ENCODE results near the gene CARS2.
"Not testable (repeated sequence)": the region's sequence is repeated elsewhere in the genome, so short reads cannot be mapped to it uniquely, and the experiment has no call there.

Gene CARS2

DNA sequence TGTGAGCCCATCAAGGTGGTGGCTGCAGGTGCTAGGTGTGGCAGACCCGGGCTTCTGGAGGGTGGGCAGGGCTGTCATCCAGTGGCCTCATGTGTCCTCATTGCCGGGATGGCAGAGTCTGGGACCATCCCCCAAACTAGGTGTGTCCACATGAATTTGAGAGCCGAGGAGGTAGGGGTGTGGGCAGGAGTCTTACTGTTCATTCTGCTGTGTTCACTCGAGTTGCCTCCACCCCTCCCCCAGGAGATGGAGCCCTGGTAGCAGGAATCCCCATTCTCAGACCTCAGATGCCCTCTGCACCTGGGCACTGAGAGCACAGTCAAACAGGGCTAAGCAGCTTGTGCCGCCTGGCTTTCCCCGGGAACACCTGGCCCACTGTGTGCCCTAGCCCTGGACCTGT is 68.2 kb downstream of the CARS2 start:
- DNase-seq (ENCODE audit: low spot score), result no peak

DNA sequence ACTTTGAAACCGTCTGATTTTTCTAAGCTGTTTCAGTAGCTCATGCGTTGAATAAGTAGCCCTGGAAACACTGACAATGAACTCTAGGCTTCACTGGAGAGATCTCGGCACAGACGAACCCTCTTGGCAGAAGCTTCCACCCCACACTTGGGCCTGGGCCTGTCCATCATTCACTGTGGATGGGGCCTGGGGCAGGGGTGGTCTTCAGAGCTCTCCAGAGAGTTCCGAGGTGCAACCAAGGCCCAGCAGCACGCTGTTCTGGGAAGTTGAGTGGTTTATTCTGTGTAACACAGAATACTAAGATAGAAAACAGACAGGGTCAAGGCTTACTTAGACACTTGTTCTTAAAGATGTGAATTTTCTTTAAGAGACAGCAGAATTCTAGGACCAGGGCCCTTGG is 68.6 kb downstream of the CARS2 start:
- no peak for DNase-seq (ENCODE audit: low spot score)

DNA sequence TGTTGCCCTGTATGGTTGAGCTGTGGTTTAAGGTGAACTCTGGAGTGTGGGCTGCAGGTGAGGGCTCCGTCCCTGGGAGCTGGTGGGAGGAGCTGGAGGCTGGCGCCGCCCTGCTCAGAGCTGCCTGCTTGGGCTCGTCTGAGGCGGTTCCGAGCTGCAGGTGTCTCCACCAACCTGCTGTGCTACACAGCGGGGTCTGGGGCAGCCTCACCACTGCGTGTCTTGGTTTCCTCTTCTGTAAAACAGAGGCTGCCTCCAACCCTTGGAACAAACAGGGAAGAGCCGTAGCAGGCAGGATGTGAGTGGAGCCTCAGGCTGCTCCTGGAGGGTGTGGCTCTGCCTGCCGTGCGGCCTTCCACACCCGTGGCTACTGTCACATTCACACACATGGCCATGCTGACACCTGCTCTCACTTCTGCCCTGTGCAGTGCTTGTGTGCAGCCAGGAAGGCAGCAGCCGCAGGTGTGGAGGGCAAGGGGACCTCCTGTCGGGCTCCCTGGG is 69.2 kb downstream of the CARS2 start:
- DNase-seq (ENCODE audit: low spot score), result no peak

DNA sequence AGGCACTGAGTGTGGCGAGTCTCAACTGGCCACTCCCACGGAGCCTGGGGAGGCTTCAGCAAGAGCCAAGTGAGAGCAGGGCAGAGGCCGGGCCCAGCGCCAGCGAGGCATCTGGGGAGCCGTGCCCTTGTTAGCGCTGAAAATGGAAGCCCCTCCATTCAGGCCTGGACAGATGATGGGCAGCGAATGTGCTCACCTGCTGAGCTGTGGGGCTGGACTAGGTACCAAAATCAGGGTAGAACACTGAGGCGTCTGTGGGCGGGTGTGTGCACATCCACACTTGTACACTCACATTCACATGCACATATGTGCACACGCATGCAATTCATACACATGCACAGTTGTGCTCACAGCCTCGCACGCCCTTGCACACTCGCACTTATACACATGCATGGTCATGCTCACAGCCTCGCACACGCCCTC is 69.9 kb downstream of the CARS2 start:
- DNase-seq (ENCODE audit: low spot score), result no peak

DNA sequence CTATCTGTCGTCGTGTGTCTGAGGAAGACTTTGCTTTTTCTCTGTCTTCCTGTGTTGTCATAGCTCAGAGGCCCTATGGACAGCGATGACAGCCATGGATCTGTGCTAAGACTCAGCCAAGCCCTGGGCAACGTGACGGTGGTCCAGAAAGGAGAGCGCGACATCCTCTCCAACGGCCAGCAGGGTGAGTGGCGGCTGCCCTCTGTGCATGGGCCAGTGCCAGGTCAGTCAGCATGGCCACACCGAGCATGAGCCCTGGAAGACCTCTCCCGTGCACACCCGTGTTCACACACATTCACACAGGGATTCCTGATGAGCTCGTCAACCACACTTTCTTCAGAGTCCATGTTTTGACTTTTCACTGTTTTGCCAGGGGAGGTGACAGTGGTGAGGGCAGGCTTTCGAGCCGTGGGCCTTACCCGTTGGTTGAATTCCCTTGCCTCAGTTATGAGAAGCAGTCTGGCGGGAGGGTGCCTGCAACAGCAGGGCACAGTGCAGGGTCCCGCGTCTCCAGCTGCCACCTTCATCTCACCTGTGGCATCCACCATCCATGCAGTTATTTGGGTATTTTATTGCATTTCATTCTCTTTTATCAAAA is 70.4 kb downstream of the CARS2 start:
- DNase-seq (ENCODE audit: low spot score), result no peak

DNA sequence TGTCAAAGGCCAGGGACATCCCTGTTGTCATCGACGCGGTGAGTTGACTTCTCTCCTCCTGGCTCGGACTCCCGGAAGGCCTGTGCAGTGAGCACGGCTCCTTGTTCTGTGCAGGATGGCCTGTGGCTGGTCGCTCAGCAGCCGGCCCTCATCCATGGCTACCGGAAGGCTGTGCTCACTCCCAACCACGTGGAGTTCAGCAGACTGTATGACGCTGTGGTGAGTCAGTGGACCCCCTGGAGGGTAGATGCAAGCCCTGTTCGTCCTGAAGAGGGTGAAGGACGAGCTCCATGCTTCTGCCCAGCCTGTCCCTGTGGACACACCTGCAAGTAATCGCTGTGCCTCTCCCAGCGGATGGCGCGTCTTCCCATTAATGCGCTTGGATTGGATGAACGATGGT is 71.4 kb downstream of the CARS2 start:
- no peak for DNase-seq (ENCODE audit: low spot score)

DNA sequence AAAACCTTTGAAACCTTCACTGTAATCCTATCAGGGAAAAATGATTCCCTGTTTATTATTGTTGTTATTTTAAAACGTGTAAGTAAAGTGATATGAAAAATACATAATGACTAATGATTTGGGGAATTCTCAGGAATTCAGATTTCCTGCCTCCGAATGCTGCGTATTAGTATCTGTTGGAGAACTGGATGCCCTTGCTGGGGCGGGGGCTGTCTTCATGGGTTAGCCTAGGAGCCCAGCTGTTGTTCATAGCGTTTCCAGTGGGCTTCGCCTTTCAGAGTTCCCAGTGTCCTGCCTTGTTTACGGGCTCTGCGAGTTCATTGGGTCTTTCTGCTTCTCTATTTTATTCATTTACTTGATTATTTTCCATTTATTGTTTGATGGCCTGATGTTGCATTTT is 72.1 kb downstream of the CARS2 start:
- no peak for DNase-seq (ENCODE audit: low spot score)

DNA sequence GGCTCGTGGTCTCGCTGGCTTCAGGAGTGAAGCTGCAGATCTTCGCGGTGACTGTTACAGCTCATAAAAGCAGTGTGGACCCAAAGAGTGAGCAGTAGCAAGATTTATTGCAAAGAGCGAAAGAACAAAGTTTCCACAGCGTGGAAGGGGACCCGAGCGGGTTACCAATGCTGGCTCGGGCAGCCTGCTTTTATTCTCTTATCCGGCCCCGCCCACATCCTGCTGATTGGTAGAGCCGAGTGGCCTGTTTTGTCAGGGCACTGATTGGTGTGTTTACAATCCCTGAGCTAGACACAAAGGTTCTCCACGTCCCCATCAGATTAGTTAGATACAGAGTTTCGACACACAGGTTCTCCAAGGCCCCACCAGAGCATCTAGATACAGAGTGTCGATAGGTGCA is 73.7 kb downstream of the CARS2 start:
- DNase-seq (ENCODE audit: low spot score), result not testable (repeated sequence)

DNA sequence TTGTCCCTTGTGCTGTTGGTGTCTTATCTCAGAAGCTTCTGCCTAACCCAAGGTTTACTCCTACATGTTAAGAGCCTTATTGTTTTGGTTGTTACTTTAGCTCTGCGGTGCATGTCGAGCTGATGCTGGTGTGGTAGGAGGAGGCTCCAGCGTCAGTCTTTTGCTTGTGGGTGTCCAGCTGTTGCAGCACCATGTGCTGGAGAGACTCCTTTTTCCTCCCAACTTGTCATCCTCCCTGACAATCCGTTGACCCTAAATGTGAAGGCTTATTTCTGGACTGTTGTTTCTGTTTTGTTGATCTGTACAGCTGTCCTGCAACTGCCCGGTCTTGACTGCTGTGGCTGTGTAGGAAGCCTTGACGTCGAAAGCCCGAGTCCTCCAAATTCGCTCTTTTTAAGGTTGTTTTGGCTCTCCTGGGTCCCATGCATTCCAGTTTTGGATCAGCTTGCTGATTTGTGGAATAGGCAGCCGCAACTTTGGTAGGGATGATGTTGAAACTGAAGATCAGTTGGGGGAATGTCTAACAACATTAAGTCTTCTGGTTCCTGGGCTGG is 75.3 kb downstream of the CARS2 start:
- DNase-seq (ENCODE audit: low spot score), result no peak

DNA sequence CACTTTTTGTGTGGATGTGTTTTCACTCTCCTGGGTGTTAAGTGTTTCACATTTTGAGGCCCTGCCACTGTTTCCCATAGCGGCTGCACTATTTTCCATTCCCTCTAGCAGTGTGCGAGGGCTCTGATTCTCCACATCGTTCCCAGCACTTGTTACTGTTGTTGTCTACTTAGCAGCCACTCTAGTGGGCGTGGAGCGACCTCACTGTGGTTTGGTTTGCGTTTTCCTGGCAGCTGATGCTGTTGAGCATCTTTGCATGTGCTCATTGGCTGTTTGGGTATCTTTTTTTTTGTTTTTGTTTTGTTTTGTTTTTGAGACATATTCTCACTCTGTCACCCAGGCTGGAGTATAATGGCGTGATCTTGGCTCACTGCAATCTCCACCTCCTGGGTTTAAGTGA is 76.2 kb downstream of the CARS2 start:
- DNase-seq (ENCODE audit: low spot score), result no peak

DNA sequence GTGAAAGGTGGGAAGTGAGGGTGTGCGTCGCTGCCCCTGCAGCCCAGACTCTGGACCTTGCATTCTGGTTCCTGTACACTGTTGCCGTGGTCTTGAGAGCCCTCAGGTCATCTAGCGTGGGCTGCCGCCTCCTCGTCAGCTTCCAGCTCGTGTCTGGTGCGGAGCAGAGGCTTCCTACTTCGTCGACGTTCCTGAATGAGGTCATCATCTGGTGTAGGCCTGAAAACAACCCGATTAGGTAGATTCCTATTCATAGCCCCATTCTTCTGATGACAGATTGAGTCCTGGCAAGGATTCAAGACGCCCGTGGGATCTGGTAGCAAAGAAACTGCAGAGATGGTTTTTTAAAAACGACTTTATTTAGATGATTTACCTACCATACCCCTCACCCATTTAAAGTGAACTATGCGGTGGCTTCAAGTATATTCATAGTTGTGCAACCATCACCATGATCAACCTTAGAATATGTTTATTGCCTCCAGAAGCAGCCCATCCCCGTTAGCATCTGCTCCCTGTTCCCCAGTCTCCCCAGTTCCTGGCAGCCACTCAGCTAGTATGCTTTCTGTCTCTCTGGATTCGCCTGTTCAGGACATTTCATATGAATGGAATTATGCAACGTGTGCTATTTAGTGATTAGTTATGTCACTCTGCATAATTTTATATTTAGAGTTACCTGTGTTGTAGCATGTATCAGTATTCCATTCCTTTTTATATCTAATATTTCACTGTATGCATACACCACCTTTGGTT is 76.8 kb downstream of the CARS2 start:
- no peak for DNase-seq (ENCODE audit: low spot score)

DNA sequence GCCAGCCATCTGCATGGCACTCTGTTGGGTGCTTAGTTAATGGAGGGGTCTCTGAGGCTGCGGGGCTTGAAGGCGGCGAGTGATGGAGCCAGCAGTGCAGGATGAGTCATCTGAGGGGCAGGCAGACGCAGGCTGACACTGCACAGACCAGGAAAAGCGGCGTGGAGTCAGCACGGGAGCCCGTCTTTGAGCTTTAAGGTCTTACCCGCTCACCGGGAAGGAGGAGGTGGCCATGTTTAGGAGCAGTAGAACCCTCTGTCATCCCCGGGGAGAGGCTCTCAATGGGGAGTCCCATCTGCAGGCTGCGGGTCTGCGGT is 77.5 kb downstream of the CARS2 start:
- no peak for DNase-seq (ENCODE audit: low spot score)

DNA sequence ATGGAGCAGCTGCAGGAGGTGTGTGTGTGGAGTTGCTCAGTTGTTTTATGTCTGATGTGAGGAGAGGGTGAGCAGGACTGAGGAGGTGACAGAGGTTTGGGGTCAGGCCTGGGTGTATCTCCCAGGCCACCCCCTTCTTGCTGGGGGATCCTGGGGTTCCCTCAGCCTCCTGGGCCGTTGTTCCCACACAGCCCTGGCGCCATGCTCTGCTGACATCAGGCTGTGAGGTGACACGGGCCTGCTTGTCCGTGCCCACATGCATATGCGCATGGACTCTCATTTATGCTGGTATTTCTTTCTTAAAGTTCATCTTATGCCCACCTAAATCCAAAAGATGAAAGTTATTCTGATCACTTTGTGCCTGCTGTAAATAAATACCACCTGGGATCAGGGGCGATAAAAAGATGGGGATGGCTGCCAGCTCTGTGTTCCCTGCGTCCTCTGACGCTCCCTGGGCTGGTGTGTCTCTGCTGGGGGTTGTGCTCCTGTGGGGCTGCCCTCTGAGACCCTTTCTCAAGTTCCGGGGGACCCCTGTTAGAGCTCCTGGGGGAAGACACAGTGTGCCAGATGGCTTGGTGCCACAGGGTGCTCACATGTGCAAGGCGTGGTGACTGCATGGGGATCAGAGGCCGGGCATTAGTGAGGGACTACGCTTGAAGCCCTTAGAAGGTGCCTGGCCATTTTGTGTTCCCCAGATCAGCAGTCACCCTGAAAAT is 78.0 kb downstream of the CARS2 start:
- DNase-seq (ENCODE audit: low spot score), result no peak

DNA sequence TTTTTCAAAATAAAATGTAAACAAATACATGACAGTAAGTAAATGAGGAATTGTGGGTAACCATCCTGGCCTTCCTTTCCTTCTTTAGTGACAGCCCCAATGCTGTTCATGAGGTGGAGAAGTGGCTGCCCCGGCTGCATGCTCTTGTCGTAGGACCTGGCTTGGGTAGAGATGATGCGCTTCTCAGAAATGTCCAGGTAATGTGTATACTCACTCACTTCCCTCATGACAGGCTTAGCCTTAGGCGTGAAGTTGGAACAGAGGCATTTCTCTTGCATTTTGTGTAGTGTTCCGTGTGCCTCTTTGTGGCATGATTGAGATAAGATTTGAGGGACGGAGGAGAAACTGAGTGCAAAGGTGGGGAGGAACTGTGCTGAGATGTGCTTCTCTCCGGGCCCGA is 78.6 kb downstream of the CARS2 start:
- no peak for DNase-seq (ENCODE audit: low spot score)

DNA sequence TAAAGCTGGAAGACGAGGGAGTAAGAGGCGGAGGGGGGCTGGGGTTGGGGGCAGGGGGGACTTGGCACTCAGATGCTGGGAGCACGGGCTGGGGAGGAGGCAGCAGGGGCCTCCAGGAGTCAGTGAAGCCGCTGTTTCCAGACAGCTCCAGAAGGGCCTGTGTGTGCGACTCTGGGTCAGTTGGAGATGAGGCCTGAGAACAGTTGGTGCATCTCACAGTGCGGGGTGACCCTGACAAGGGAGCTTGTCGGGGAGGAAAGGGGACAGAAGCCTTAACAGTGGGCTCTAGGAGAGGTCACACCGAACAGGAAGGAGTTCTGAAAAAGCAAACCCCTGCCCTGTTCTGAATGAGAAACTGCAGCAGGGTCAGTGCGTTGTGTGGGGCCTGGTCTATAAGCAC is 79.4 kb downstream of the CARS2 start:
- DNase-seq (ENCODE audit: low spot score), result no peak

DNA sequence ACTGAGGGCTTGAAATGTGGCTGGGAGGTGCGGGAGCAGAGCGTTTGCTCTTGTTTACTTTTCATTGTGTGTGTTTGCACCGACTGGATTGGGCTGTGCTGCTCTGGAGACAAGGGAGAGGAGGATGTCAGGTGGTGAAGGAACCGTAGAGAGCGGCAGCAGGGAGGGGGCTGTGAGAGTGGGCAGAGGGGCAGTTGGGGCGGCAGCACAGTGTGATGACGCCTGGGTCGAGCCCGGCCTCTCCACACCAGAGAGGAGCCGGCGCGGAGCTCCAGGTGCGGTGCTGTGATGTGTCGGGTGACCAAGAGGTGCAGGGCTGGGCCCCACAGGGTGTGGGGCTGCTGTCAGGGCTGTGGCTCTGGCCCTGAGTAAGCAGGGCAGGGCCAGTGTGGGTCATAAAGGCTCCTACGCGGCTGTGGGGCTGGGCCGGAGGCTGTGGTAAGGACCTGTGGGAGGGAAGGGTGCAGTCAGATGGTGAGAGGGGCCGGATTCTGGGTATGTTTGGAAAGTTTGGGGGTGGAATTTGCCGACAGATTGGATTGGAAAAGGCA is 80.1 kb downstream of the CARS2 start:
- no peak for DNase-seq (ENCODE audit: low spot score)

DNA sequence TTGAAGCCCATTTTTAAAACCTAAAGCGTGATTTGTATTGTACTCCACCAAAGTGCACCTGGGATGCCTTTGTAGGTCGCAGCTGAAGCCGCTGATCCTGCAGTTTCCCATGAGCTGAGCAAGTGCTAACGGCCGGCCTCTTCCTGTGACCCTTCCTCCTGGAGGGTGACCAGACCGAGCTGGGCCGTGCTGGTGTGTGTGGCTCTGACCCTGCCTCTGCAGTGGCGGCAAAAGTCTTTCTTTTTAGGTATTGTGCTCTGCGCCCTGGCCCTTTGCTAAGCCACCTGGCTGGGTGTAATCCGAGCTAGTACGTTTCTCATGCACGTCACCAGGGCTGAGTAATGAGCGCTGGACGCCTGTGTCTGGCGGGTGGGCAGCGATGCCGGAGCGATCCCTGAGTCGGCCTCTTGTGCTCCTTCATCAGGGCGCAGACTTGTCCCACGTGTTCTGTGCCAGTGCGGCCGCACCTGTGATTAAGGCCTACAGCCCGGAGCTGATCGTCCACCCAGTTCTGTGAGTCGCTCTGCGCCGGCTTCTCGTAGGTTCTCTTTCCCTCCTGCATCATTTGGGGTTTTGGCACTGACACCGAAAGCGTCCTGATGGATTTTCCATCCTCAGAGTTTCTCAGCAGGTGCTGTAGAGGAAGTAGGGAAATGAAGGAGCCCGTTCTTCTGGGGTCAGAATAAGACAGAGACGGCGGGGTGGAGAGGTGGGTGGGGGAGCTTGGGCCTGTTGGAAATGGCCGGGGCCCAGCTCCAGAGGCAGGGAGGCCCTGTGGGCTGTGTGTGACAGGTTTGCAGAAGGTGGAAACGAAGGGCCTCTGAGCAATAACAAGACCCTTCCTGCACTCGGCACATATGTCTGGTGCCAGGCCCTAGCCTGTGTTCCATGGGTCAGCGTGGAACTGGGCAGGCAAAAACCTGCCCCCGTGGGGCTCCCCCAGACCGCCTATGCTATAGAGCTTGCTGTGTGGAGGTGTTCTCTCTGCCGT is 80.9 kb downstream of the CARS2 start:
- no peak for DNase-seq (ENCODE audit: low spot score)

DNA sequence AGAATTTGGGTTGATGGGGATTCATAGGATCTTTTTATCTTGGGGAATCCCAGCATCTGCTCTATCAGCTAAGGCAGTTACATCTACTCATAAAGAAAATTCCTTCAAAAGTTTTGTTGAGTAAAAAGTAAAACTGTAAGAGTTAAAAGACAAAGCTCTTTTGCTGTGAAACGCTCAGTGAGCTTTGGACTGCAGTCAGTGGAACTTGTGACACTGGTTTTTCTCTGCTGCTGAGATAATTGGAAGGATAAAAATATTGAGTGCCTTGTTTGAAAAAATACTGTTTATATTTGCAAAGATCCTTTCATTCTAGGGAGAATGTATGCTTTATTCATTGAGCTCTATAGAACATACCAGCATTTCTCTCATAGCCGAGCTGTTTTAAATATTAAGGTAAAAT is 85.3 kb downstream of the CARS2 start:
- DNase-seq (ENCODE audit: low spot score), result no peak

DNA sequence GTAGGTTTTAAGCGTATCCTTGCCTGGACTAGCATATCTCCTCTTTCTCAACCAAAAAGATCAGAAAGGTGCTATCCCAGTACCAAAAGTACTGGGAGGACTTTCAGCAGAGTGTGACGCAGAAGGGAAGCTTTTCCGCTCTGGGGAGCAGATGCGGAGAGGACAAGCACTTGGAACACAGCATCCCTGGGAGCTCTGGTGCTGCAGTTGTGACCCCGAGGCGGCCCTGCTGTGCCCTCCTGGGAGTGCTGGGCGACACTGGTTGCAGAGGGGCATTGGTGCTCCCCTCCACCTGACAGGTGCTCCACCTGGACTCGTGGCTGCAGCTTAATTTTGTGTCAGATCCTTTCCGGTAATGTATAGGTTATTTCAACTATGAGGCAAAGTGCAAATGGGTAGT is 87.1 kb downstream of the CARS2 start:
- DNase-seq (ENCODE audit: low spot score), result no peak

DNA sequence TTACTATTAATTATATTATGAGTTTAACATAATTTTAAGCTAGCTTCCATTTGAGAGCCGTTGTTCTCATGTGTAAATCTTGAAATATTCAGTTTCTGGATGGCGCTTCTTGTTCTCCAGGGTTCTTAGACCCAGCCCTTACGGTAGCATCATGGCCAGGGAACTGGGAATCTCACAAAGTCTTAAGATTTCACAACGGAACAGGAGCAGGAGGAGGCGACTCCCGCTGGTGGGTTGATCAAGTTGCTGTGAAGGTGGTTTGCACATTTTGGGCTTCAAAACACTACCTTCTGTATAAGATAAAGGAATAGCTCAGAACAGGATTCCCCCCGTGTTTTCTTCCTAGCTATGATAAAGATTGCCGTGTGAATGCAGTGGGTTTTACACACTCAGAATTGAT is 87.7 kb downstream of the CARS2 start:
- DNase-seq (ENCODE audit: low spot score), result no peak

DNA sequence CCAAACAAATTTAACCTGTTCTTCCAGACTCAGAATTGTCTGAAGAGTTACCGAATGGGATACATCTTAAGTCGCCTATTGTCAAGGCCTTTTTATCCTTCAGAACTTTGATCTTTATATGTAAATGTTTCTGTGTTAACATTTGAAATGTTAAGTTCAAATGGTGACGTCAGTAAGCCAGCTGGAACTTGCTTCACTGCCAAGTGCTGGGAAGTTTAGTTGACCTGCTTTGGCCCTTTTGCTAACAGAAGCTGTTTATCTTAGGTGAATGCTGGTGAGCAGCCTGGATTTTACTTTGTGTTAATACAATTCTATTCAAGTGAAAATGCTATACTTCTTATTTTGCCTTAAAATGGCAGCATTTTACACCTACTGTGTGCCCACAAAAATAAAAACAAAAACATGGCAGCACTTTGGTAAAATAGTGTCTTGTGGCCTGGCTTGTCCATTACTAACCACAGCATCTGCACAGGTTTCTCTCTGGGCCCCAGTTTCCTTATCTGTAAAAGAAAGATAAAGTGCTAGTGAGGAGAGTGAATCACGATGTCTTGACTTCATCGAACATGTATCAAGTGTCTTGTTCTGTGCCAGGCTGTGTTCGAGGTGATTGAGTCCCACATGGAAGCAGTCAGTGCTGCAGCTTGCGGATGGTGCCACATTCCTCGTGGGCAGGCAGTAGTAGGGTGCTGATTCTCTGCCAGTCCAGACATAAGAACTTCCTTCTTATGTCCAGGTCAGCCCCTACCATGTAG is 88.4 kb downstream of the CARS2 start:
- no peak for DNase-seq (ENCODE audit: low spot score)
